ENCODE results near the gene SLX4IP.

GRCh38 chr20:10658876-10659632 is 223.9 kb downstream of the SLX4IP start:
- TF ChIP-seq, protein P1, sequence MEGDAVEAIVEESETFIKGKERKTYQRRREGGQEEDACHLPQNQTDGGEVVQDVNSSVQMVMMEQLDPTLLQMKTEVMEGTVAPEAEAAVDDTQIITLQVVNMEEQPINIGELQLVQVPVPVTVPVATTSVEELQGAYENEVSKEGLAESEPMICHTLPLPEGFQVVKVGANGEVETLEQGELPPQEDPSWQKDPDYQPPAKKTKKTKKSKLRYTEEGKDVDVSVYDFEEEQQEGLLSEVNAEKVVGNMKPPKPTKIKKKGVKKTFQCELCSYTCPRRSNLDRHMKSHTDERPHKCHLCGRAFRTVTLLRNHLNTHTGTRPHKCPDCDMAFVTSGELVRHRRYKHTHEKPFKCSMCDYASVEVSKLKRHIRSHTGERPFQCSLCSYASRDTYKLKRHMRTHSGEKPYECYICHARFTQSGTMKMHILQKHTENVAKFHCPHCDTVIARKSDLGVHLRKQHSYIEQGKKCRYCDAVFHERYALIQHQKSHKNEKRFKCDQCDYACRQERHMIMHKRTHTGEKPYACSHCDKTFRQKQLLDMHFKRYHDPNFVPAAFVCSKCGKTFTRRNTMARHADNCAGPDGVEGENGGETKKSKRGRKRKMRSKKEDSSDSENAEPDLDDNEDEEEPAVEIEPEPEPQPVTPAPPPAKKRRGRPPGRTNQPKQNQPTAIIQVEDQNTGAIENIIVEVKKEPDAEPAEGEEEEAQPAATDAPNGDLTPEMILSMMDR (IDR thresholded peaks at IDR 0.05): no peak
- no peak for TF ChIP-seq POLR2AphosphoS5 (IDR thresholded peaks at IDR 0.05)

Measured in gastroesophageal sphincter (tissue), 3 donors.